ENCODE results near the gene TRMT1L.
"Not testable (repeated sequence)": the region's sequence is repeated elsewhere in the genome, so short reads cannot be mapped to it uniquely, and the experiment has no call there.

DNA sequence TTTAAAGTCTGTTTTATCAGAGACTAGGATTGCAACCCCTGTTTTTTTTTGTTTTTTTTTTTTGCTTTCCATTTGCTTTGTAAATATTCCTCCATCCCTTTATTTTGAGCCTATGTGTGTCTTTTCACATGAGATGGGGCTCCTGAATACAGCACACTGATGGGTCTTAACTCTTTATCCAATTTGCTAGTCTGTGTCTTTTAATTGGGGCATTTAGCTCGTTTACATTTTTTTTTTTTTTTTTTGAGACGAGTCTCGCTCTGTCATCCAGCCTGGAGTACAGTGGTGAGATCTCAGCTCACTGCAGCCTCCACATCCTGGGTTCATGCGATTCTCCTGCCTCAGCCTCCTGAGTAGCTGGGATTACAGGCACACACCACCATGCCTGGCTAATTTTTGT lies 42.0 kb upstream of the TRMT1L start:
- TF ChIP-seq, protein P1, sequence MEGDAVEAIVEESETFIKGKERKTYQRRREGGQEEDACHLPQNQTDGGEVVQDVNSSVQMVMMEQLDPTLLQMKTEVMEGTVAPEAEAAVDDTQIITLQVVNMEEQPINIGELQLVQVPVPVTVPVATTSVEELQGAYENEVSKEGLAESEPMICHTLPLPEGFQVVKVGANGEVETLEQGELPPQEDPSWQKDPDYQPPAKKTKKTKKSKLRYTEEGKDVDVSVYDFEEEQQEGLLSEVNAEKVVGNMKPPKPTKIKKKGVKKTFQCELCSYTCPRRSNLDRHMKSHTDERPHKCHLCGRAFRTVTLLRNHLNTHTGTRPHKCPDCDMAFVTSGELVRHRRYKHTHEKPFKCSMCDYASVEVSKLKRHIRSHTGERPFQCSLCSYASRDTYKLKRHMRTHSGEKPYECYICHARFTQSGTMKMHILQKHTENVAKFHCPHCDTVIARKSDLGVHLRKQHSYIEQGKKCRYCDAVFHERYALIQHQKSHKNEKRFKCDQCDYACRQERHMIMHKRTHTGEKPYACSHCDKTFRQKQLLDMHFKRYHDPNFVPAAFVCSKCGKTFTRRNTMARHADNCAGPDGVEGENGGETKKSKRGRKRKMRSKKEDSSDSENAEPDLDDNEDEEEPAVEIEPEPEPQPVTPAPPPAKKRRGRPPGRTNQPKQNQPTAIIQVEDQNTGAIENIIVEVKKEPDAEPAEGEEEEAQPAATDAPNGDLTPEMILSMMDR (IDR thresholded peaks at IDR 0.05 in 2 of 3, conservative IDR thresholded peaks at IDR 0.05 in 1 of 3; ENCODE audit: borderline replicate concordance in 1 of 3, insufficient read depth in 1 of 3, low read depth in 2 of 3, low read length in 2 of 3) = not testable (repeated sequence)
- not testable (repeated sequence) for TF ChIP-seq EZH2 (IDR thresholded peaks at IDR 0.05); EZH2phosphoT487 (IDR thresholded peaks at IDR 0.05; ENCODE audit: borderline replicate concordance); ZFX (IDR thresholded peaks at IDR 0.05); FOSL1 (IDR thresholded peaks at IDR 0.05; ENCODE audit: low read depth); POLR2A (IDR thresholded peaks at IDR 0.05; ENCODE audit: borderline replicate concordance, extremely low read depth, insufficient read depth, insufficient read length); ZNF274 (IDR thresholded peaks at IDR 0.05; ENCODE audit: low read depth, low read length); RAD21 (IDR thresholded peaks at IDR 0.05; ENCODE audit: low read depth); JUND (IDR thresholded peaks at IDR 0.05); YY1 (IDR thresholded peaks at IDR 0.05; ENCODE audit: extremely low read depth, insufficient replicate concordance, low read depth, low read length); MAX (IDR thresholded peaks at IDR 0.05)
- TF ChIP-seq, protein P2, sequence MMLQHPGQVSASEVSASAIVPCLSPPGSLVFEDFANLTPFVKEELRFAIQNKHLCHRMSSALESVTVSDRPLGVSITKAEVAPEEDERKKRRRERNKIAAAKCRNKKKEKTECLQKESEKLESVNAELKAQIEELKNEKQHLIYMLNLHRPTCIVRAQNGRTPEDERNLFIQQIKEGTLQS (IDR thresholded peaks at IDR 0.05) = not testable (repeated sequence)

All from HCT116 (cell line).